IMR-90 (cell line): ENCODE results near the gene CTSL. TPM values are rescaled to one million over a fixed set of nuclear protein-coding genes. Genes with fewer than 3 reads are reported as not detected.

Experiments used
- ATAC-seq: fragments of 200-7000 bp; cut with Tn5 transposase; 2 replicates; pipeline ENCODE4 v1.9.1; 2020; ENCODE audit warnings: low read depth, mild to moderate bottlenecking, moderate library complexity
- BruUV-seq: library from RNA; stranded (reverse); fragments of 400-500 nt; replicated peaks from 2 replicates; lab custom pipeline; 2021; lab: Mats Ljungman, UMichigan
- CTCF ChIA-PET: fragments of 300-600 bp; formaldehyde crosslinking; extraction: SDS; loops from one replicate; lab custom pipeline; 2021; ENCODE audit warnings: antibody characterized with exemption; lab: Yijun Ruan, JAX
- POLR2A ChIA-PET: fragments of 300-600 bp; sonication (Branson Sonifier 250); formaldehyde crosslinking; loops from one replicate; lab custom pipeline; 2022; ENCODE audit warnings: antibody characterized with exemption; ENCODE audit not compliant: unreplicated experiment; lab: Charles Lee
- DNase-seq: peaks from one replicate; pipeline ENCODE4 v3.0.0; 2013
- H2AFZ ChIP-seq: replicated peaks from 2 replicates; pipeline ENCODE3; 2013; ENCODE audit warnings: low read length, mild to moderate bottlenecking; ENCODE audit not compliant: poor library complexity
- H2AK5ac ChIP-seq: 2 replicates; pipeline ENCODE4 v1.6.1; 2013; ENCODE audit warnings: low read depth, low read length, inconsistent platforms
- H2AK9ac ChIP-seq: replicated peaks from 2 replicates; pipeline ENCODE3; 2013; ENCODE audit warnings: mild to moderate bottlenecking, low read depth, low read length, moderate library complexity; ENCODE audit not compliant: poor library complexity
- H2BK120ac ChIP-seq: 2 replicates; pipeline ENCODE4 v1.6.1; 2013; ENCODE audit warnings: low read depth, low read length, inconsistent platforms
- H2BK15ac ChIP-seq: 3 replicates; pipeline ENCODE4 v1.6.1; 2013; ENCODE audit warnings: low read depth, low read length, inconsistent platforms
- H2BK20ac ChIP-seq: 2 replicates; pipeline ENCODE4 v1.6.1; 2013; ENCODE audit warnings: low read depth, mild to moderate bottlenecking, inconsistent platforms, low read length, moderate library complexity
- H2BK5ac ChIP-seq: 2 replicates; pipeline ENCODE4 v1.6.1; 2013; ENCODE audit warnings: mild to moderate bottlenecking, low read depth, low read length, inconsistent platforms; ENCODE audit not compliant: poor library complexity, severe bottlenecking
- H3K14ac ChIP-seq: replicated peaks from 2 replicates; pipeline ENCODE4 v1.6.1; 2013; ENCODE audit warnings: low read depth, low read length, inconsistent platforms
- H3K18ac ChIP-seq: 2 replicates; pipeline ENCODE4 v1.6.1; 2013; ENCODE audit warnings: low read depth, low read length, control low read depth
- H3K23ac ChIP-seq: 2 replicates; pipeline ENCODE4 v1.6.1; 2013; ENCODE audit warnings: low read depth, low read length, inconsistent platforms
- H3K27ac ChIP-seq: 2 replicates; pipeline ENCODE4 v1.5.1; 2013; ENCODE audit warnings: mild to moderate bottlenecking, control low read depth, low read length; ENCODE audit not compliant: insufficient read depth
- H3K27me3 ChIP-seq: 2 replicates; pipeline ENCODE4 v1.6.1; 2013; ENCODE audit warnings: low read length; ENCODE audit not compliant: control insufficient read depth, insufficient read depth
- H3K36me3 ChIP-seq: 2 replicates; pipeline ENCODE4 v1.6.1; 2013; ENCODE audit warnings: low read length, mixed read lengths; ENCODE audit not compliant: control insufficient read depth, insufficient read depth
- H3K4ac ChIP-seq: 2 replicates; pipeline ENCODE4 v1.6.1; 2013; ENCODE audit warnings: low read depth, low read length, inconsistent platforms
- H3K4me1 ChIP-seq: 2 replicates; pipeline ENCODE4 v1.6.1; 2013; ENCODE audit warnings: low read length, mixed read lengths; ENCODE audit not compliant: control insufficient read depth, insufficient read depth
- H3K4me2 ChIP-seq: 2 replicates; pipeline ENCODE4 v1.6.1; 2013; ENCODE audit warnings: low read depth, mild to moderate bottlenecking, control low read depth, low read length, moderate library complexity
- H3K4me3 ChIP-seq: 2 replicates; pipeline ENCODE4 v1.5.1; 2013; ENCODE audit warnings: low read depth, mild to moderate bottlenecking, control low read depth, low read length, moderate library complexity; ENCODE audit not compliant: insufficient read depth
- H3K56ac ChIP-seq: 2 replicates; pipeline ENCODE4 v1.6.1; 2013; ENCODE audit warnings: low read length, inconsistent platforms; ENCODE audit not compliant: insufficient read depth; ENCODE audit errors: extremely low read depth
- H3K79me1 ChIP-seq, 2 experiments: 2 replicates each; pipeline ENCODE4 v1.6.1; 2013; ENCODE audit warnings: low read length in 2 of 2, inconsistent platforms in 1 of 2, low read depth in 1 of 2
- H3K9ac ChIP-seq: 2 replicates; pipeline ENCODE4 v1.6.1; 2013; ENCODE audit warnings: low read depth, low read length, control low read depth
- H3K9me1 ChIP-seq: 2 replicates; pipeline ENCODE4 v1.6.1; 2013; ENCODE audit warnings: low read length, inconsistent platforms; ENCODE audit not compliant: insufficient read depth
- H3K9me3 ChIP-seq: 2 replicates; pipeline ENCODE4 v1.6.1; 2013; ENCODE audit warnings: low read length; ENCODE audit not compliant: control insufficient read depth, insufficient read depth
- H4K20me1 ChIP-seq: 2 replicates; pipeline ENCODE4 v1.6.1; 2013; ENCODE audit warnings: low read length, inconsistent platforms; ENCODE audit not compliant: insufficient read depth
- H4K5ac ChIP-seq: 2 replicates; pipeline ENCODE4 v1.6.1; 2013; ENCODE audit warnings: mild to moderate bottlenecking, low read depth, low read length, control low read depth
- H4K8ac ChIP-seq, 2 experiments: 2 replicates each; pipeline ENCODE4 v1.6.1; 2013; ENCODE audit warnings: low read depth in 2 of 2, low read length in 2 of 2, control low read depth in 1 of 2, inconsistent platforms in 1 of 2
- H4K91ac ChIP-seq: 2 replicates; pipeline ENCODE4 v1.6.1; 2013; ENCODE audit warnings: low read depth, low read length, inconsistent platforms; ENCODE audit not compliant: insufficient read depth
- RAD21 ChIP-seq: IDR thresholded peaks from 2 replicates; pipeline ENCODE4 v1.6.1; 2012; ENCODE audit warnings: low read length, improper control_type of control experiment
- WGBS, 2 experiments: methylation state at CpG; one replicate each; pipeline versions ENCODE4 v1.1.5 to v1.1.7; 2013; ENCODE audit warnings: missing lambda C conversion rate in 2 of 2; ENCODE audit not compliant: insufficient read length in 1 of 2; ENCODE audit errors: extremely low coverage in 2 of 2; 5-methylcytosine and 5-hydroxymethylcytosine counted together
- dilution Hi-C: fragments of 300-500 bp; cut with HindIII; formaldehyde crosslinking; loops from one replicate; pipeline ENCODE4 v1.14.3; 2018; ENCODE audit warnings: low sequenced_read_pairs; ENCODE audit not compliant: unreplicated experiment
- in situ Hi-C: fragments of 300-500 bp; cut with MboI; formaldehyde crosslinking; loops from 3 replicates; pipeline ENCODE4 v1.14.3; 2019; ENCODE audit warnings: low sequenced_read_pairs, inconsistent platforms, mixed read lengths
- intact Hi-C: fragments of 100-400 bp; cut with micrococcal nuclease; formaldehyde crosslinking; loops from 2 replicates; pipeline ENCODE4 v1.10.0; 2022
- polyA plus RNA-seq, 3 experiments: library from polyadenylated mRNA; depleted of rRNA; stranded (reverse); fragments of >200 nt; gene quantifications; 2 replicates each; pipeline ENCODE4 v1.2.3, GENCODE V29; 2012; ENCODE audit warnings: low replicate concordance in 1 of 3
- total RNA-seq: library from RNA; depleted of rRNA; stranded (reverse); fragments of >200 nt; gene quantifications from 2 replicates; pipeline ENCODE4 v1.2.3, GENCODE V29; 2012

The CTSL gene
- total and polyA plus RNA-seq, 2 of the 4 experiments (the other 2 are of a cell fraction), result 57.0 to 112 TPM

DNA sequence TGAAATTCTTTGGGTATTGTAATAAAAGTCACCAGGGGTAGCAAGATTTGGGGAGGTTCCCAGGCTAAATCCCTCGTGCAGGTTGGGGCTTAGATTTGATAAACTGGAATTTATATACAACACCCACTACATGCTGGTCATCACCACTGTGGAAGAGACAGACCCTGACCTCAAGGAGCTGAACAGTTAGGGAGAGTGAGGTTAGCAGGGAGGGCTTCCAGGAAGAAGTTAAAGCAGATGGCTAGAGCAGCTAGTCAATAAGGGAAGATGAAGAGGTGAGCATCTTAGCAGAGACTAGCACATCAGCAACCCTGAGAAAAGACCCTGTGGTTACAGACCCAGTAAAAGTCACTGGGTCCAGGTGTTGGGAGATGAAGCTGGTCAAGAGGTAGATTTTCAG lies 6.4 kb downstream of the CTSL start:
- H3K56ac ChIP-seq, result no peak overlapping the region
- H3K4me1 ChIP-seq, result no peaks in the 10 kb centered on the region
- H4K8ac ChIP-seq, result no peak overlapping the region
- WGBS, 2 experiments, result no CpG with 5 or more reads among the region's 1 CpG
- no peak overlapping the region for H3K23ac ChIP-seq
- H3K4me3 ChIP-seq, result no peak overlapping the region
- H2BK20ac ChIP-seq, result no peak overlapping the region
- no peak overlapping the region for H3K9ac ChIP-seq
- H4K5ac ChIP-seq, result no peak overlapping the region
- no TSS peak for BruUV-seq
- H2BK5ac ChIP-seq, result no peak overlapping the region
- no peak for ATAC-seq
- POLR2A ChIA-PET, result no interaction called here
- CTCF ChIA-PET, result interaction anchor here (0.5 to 0.9 kb wide), 3 partner anchors 42 to 309 kb away, joined by 3 read pairs; no protein-coding TSS in a partner anchor
- intact Hi-C loops, result no loop called here
- H3K79me1 ChIP-seq, result peaks cover 13 to 14% of the 10 kb centered on the region in 2 experiments
- no peak overlapping the region for H2AFZ ChIP-seq
- peaks cover 17% of the 10 kb centered on the region for H3K36me3 ChIP-seq
- dilution Hi-C loops, result no loop called here
- no peak for TF ChIP-seq RAD21
- no peak overlapping the region for H3K18ac ChIP-seq
- in situ Hi-C loops, result no loop called here
- no peaks in the 10 kb centered on the region for H4K20me1 ChIP-seq
- H3K4me2 ChIP-seq, result no peak overlapping the region
- no peak overlapping the region for H2AK5ac ChIP-seq
- H3K14ac ChIP-seq, result no peak overlapping the region
- H4K91ac ChIP-seq, result no peak overlapping the region
- H3K27ac ChIP-seq, result no peak overlapping the region
- no peak overlapping the region for H2AK9ac ChIP-seq
- no peak overlapping the region for H2BK15ac ChIP-seq
- H3K9me3 ChIP-seq, result no peaks in the 10 kb centered on the region
- no peak for DNase-seq
- no peak overlapping the region for H3K4ac ChIP-seq
- 0 out of 2 replicates have a peak, but pooled peaks cover 7% of the 10 kb centered on the region for H3K9me1 ChIP-seq
- H3K27me3 ChIP-seq, result no peaks in the 10 kb centered on the region; the same call in 1 of the 2 replicates
- H2BK120ac ChIP-seq, result no peak overlapping the region
